Adrenal gland (tissue), 12 donors: Measurements from ENCODE around the gene GRIA4. TPM values are rescaled to one million over a fixed set of nuclear protein-coding genes. Genes with fewer than 3 reads are reported as not detected.

Experiments used
- DNase-seq, 7 donors: peaks; one replicate each; pipeline ENCODE4 v3.0.0-alpha.2; 2019 to 2020
- H3K27ac ChIP-seq, 5 donors: fragments of 200-600 bp; sonication (generic) in 4 of 5; 1 replicate in 3 of 5; 2 replicates in 2 of 5; pipeline versions ENCODE4 v1.5.1 to v1.8.0; 2016 to 2020; ENCODE audit warnings: mild to moderate bottlenecking in 1 of 5
- H3K27me3 ChIP-seq: fragments of 200-600 bp; 2 replicates; pipeline ENCODE4 v1.8.0; 2021
- H3K36me3 ChIP-seq, 2 donors: fragments of 200-600 bp; replicated peaks in 1 of 2; 1 replicate in 1 of 2; 2 replicates in 1 of 2; pipeline versions ENCODE4 v1.5.1 to v1.8.0; 2018 to 2022
- H3K4me1 ChIP-seq, 2 donors: fragments of 200-600 bp; replicated peaks in 1 of 2; 1 replicate in 1 of 2; 2 replicates in 1 of 2; pipeline versions ENCODE4 v1.5.1 to v1.8.0; 2018 to 2021
- H3K4me3 ChIP-seq, 4 donors: fragments of 200-600 bp; sonication (generic) in 3 of 4; one replicate each; pipeline ENCODE4 v1.5.1; 2016 to 2018
- H3K9me3 ChIP-seq, 3 donors: fragments of 200-600 bp; sonication (generic) in 1 of 3; replicated peaks in 1 of 3; 1 replicate in 2 of 3; 2 replicates in 1 of 3; pipeline versions ENCODE4 v1.5.1 to v1.8.0; 2016 to 2021
- POLR2A ChIP-seq, 2 donors: fragments of 450-650 bp; IDR thresholded peaks; one replicate each; pipeline ENCODE4 v1.6.1; 2017; ENCODE audit warnings: antibody characterized with exemption in 2 of 2, mild to moderate bottlenecking in 2 of 2, moderate library complexity in 1 of 2
- WGBS, 4 donors: extraction: QIAGEN DNeasy Blood & Tissue Kit in 2 of 4; methylation state at CpG; one replicate each; pipeline versions ENCODE4 v1.1.5 to v1.1.7; 2013 to 2017; 5-methylcytosine and 5-hydroxymethylcytosine counted together
- intact Hi-C, 2 donors: fragments of 100-400 bp; cut with DNase I; formaldehyde crosslinking; loops; one replicate each; pipeline versions ENCODE4 v1.14.1 to v1.15.0; 2022 to 2023
- polyA plus RNA-seq, 3 donors: library from polyadenylated mRNA; stranded (reverse); fragments of 200-250 nt in 2 of 3; fragments of 350-450 nt in 1 of 3; fragmentation: Illumina TruSeq in 1 of 3; extraction: RNeasy Lipid Tissue Mini Kit (QIAGEN cat#74804) in 1 of 3; gene quantifications; one replicate each; pipeline ENCODE4 v1.2.3, GENCODE V29; 2013 to 2014
- total RNA-seq, 9 donors: library from RNA; depleted of rRNA in 4 of 9; stranded (reverse); fragments of >200 nt in 4 of 9; fragments of 120-200 nt in 1 of 9; fragmentation: NEBNext Ultra II Directional in 1 of 9; extraction: Animal tissue kit (Norgen Biotek cat#: 25700) in 1 of 9; gene quantifications; one replicate each; pipeline versions ENCODE4 v1.1.0 to v1.2.4, GENCODE V29; 2013 to 2023
- TF ChIP-seq, protein P1 (sequence below), 6 experiments: fragments of 450-650 bp in 4 of 6; fragments of 200-600 bp in 2 of 6; sonication (generic) in 1 of 6; IDR thresholded peaks; 1 replicate in 5 of 6; 2 replicates in 1 of 6; pipeline versions ENCODE4 v1.5.1 to v1.8.0; 2016 to 2021; ENCODE audit warnings: antibody characterized with exemption in 6 of 6, mild to moderate bottlenecking in 2 of 6, moderate library complexity in 1 of 6
- donor health status: healthy with polysubstance abuse.
- donor health status: Bipolar disorder and iron deficiency.
- donor health status: DM: yes; HTN: yes; CAD: no.
- donor health status: DM: no; HTN: no; CAD: no.
- donor health status: DM: no; HTN: no; CAD: no.
- donor health status: DM: yes; HTN: yes; CAD: no.

The GRIA4 gene
- total and polyA plus RNA-seq, 12 donors = 0.16 to 6.2 (median 2.0) TPM; not detected in 3

DNA sequence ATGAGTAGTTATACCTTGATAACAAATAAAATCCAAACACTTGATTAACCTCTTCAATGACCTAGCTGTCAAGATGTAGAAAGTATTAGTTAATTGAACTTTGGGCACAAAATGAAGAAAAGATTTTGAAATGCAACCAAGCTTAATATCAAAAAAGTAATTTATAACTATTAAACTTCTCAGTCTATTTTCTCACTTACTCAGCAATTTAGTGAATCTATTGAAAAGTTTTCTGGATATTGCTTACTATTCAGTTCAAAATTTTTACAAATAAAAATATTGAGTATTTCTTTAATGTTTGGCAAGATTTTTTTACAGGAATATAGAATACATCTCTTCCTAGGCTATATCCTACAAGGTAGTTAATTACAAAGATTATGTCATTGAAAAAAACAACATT is 192.5 kb downstream of the GRIA4 start:
- Histone ChIP-seq H3K9me3 (no peaks in the 10 kb centered on the region), H3K36me3 (no peaks in the 10 kb centered on the region), H3K4me1 (no peaks in the 10 kb centered on the region), H3K27ac (no peak overlapping the region), H3K4me3 (no peak overlapping the region), H3K27me3 (no peaks in the 10 kb centered on the region)
- no peak for TF ChIP-seq POLR2A (IDR thresholded peaks at IDR 0.05)
- TF ChIP-seq, protein P1, sequence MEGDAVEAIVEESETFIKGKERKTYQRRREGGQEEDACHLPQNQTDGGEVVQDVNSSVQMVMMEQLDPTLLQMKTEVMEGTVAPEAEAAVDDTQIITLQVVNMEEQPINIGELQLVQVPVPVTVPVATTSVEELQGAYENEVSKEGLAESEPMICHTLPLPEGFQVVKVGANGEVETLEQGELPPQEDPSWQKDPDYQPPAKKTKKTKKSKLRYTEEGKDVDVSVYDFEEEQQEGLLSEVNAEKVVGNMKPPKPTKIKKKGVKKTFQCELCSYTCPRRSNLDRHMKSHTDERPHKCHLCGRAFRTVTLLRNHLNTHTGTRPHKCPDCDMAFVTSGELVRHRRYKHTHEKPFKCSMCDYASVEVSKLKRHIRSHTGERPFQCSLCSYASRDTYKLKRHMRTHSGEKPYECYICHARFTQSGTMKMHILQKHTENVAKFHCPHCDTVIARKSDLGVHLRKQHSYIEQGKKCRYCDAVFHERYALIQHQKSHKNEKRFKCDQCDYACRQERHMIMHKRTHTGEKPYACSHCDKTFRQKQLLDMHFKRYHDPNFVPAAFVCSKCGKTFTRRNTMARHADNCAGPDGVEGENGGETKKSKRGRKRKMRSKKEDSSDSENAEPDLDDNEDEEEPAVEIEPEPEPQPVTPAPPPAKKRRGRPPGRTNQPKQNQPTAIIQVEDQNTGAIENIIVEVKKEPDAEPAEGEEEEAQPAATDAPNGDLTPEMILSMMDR (IDR thresholded peaks at IDR 0.05) = no peak
- intact Hi-C loops = no loop called here
- no peak for DNase-seq

DNA sequence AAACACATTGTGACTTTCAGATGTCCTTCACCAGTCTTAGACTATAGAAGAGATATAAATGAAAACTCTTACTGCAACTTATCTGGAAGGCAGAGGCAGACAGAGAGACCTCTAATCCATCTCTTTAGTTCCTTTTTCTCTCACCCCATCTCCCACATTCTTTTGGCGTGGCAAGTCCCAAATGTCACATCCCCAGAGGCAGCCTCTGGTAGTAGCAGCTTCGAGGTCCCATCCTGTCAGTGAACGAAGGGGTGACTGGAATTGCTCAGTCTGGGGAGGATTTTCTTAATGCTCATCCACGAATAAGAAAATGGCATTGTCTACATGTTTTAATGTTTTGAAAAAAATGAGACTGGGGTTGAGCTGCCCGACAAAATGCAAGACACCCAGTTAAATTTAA is 201.4 kb downstream of the GRIA4 start:
- no peak for TF ChIP-seq POLR2A (IDR thresholded peaks at IDR 0.05)
- TF ChIP-seq, protein P1 (IDR thresholded peaks at IDR 0.05) = no peak
- Histone ChIP-seq H3K27me3 (no peaks in the 10 kb centered on the region), H3K4me3 (no peak overlapping the region), H3K9me3 (no peaks in the 10 kb centered on the region), H3K4me1 (no peaks in the 10 kb centered on the region), H3K27ac (no peak overlapping the region), H3K36me3 (no peaks in the 10 kb centered on the region)
- DNase-seq = no peak
- intact Hi-C loops = no loop called here
- 60 to 73% (median 68%) methylated on average over 5 of the region's 5 CpGs for WGBS, 4 donors

DNA sequence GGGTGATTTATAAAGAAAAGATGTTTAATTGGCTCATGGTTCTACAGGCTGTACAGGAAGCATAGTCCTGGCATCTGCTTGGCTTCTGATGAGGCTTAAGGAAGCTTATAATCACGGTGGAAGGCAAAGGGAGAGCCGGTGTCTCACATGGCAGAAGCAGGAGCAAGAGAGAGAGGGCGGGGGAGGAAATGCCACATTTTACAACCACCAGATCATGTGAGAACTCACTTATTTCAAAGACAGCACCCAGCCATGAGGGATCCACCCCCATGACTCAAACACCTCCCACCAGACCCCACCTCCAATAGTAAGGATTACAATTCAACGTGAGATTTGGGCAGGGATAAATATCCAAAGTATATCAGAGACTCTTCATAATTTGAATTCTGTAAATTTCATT is 211.5 kb downstream of the GRIA4 start:
- intact Hi-C loops = no loop called here
- Histone ChIP-seq H3K36me3 (no peaks in the 10 kb centered on the region), H3K27me3 (no peaks in the 10 kb centered on the region), H3K9me3 (no peaks in the 10 kb centered on the region), H3K27ac (no peak overlapping the region), H3K4me3 (no peak overlapping the region), H3K4me1 (no peaks in the 10 kb centered on the region)
- WGBS, 4 donors = 58 to 64% (median 62%) methylated on average over 4 of the region's 4 CpGs
- no peak for DNase-seq
- no peak for TF ChIP-seq POLR2A (IDR thresholded peaks at IDR 0.05)
- TF ChIP-seq, protein P1 (IDR thresholded peaks at IDR 0.05) = no peak

DNA sequence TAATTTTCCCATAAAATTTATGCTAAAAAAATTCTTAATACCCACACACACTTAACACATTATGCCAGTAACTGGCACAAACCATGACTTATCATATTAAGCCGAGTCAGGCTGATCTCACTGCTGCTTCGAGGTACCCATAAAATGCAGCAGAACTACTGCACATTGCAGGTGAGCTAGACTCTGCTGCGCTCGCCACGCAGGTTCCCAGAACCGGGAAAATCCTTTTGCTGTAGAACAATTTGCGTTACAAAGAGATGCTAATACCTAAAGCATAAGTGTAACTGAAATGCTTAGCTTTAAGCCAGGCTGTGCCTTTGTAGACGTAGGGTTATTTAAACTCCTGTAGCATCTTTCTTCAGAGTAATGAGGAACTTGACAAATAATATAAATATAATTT is 211.9 kb downstream of the GRIA4 start:
- H3K36me3 ChIP-seq = no peaks in the 10 kb centered on the region
- no peaks in the 10 kb centered on the region for H3K9me3 ChIP-seq
- WGBS, 4 donors = 64 to 74% (median 71%) methylated on average over 8 of the region's 8 CpGs
- no peak overlapping the region for H3K4me3 ChIP-seq
- TF ChIP-seq, protein P1 (IDR thresholded peaks at IDR 0.05) = no peak
- TF ChIP-seq POLR2A (IDR thresholded peaks at IDR 0.05) = no peak
- intact Hi-C loops = no loop called here
- no peak for DNase-seq
- H3K27me3 ChIP-seq = no peaks in the 10 kb centered on the region
- H3K27ac ChIP-seq = no peak overlapping the region
- H3K4me1 ChIP-seq = no peaks in the 10 kb centered on the region
